ENCODE measurements around the gene RFX2. TPM values are rescaled to one million over a fixed set of nuclear protein-coding genes. Genes with fewer than 3 reads are reported as not detected.

The RFX2 gene
- total RNA-seq, 1 donor from 2014 or later: 18.0 TPM

DNA sequence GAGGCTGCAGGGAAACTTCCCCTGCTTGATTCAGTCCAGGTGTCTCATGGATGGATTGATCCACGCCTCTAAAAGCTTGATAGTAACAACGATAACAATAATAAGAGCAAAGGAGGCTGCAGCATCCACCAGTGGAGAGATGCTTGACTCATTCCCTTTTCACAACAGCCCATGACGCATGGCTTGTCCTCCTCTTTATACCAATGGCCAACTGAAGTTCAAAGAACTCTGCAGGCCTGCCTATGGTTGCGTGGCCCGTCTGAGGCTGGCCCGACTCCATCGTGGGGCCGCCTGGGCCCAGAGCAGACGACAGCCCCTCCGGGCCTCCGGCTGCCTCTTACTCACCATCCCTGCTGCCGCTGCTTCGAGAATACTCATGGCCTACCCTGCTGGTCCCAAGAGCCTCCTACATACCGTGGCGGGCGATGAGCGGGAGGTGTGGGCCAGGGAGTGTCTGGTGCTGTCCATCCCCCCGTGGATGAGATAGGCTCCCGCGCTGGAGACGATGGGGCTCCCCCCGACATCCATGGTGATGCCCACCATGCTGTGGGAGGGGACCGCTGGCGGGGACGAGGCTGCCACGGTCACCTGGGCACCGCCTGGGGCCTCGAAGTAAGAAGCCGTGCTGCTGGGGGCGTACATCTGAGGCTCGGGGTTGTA, 70.6 kb downstream of the RFX2 start:
- H3K4me1 Mint-ChIP-seq (ENCODE audit: unreplicated experiment): no peaks in the 10 kb centered on the region
- no peak overlapping the region for H3K27ac Mint-ChIP-seq
- peaks cover 3% of the 10 kb centered on the region for H3K36me3 Mint-ChIP-seq
- H3K27me3 Mint-ChIP-seq: no peaks in the 10 kb centered on the region
- peak; percentile 68 for DNase-seq (ENCODE audit: extremely low spot score, unreplicated experiment)
- H3K9me3 Mint-ChIP-seq: no peaks in the 10 kb centered on the region
- TF ChIP-seq, protein P1, sequence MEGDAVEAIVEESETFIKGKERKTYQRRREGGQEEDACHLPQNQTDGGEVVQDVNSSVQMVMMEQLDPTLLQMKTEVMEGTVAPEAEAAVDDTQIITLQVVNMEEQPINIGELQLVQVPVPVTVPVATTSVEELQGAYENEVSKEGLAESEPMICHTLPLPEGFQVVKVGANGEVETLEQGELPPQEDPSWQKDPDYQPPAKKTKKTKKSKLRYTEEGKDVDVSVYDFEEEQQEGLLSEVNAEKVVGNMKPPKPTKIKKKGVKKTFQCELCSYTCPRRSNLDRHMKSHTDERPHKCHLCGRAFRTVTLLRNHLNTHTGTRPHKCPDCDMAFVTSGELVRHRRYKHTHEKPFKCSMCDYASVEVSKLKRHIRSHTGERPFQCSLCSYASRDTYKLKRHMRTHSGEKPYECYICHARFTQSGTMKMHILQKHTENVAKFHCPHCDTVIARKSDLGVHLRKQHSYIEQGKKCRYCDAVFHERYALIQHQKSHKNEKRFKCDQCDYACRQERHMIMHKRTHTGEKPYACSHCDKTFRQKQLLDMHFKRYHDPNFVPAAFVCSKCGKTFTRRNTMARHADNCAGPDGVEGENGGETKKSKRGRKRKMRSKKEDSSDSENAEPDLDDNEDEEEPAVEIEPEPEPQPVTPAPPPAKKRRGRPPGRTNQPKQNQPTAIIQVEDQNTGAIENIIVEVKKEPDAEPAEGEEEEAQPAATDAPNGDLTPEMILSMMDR (conservative IDR thresholded peaks at IDR 0.05): no peak
- no peak overlapping the region for H3K4me3 Mint-ChIP-seq

DNA sequence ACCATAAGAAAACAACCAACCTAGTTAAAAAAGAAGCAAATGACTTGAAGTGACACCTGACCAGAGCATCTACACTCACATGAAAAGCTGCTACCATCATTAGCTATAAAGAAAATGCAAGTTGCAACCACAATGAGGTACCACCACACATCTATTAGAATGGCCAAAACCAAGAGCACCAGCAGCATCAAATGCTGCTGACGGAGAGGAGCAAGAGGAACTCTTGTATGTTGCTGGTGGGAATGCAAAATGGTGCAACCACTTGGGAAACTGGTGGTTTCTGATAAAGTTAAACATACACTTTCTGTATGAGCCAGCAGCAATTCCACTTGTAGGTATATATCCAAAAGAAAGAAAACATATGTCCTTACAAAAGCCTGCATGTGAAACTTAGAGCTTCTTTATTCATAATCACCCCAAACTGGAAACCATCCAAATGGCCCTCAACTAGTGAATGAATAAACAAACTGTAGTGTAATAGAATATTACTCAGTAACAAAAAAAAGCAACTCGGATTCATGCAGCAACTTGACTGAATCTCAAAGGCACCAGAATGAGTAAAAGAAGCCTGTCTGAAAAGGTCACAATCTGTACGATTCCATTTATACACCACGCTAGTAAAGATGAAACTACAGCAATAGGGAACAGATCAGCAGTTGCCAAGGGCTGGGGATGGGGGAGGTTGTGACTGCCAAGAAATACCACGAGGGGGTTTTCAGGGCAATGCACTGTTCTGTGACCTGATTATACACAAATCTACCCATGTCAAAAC, 71.5 kb downstream of the RFX2 start:
- H3K27ac Mint-ChIP-seq: no peak overlapping the region
- H3K4me3 Mint-ChIP-seq: no peak overlapping the region
- TF ChIP-seq, protein P1 (conservative IDR thresholded peaks at IDR 0.05): no peak
- H3K9me3 Mint-ChIP-seq: no peaks in the 10 kb centered on the region
- H3K36me3 Mint-ChIP-seq: peaks cover 3% of the 10 kb centered on the region
- DNase-seq (ENCODE audit: extremely low spot score, unreplicated experiment): no peak
- H3K4me1 Mint-ChIP-seq (ENCODE audit: unreplicated experiment): no peaks in the 10 kb centered on the region
- no peaks in the 10 kb centered on the region for H3K27me3 Mint-ChIP-seq

DNA sequence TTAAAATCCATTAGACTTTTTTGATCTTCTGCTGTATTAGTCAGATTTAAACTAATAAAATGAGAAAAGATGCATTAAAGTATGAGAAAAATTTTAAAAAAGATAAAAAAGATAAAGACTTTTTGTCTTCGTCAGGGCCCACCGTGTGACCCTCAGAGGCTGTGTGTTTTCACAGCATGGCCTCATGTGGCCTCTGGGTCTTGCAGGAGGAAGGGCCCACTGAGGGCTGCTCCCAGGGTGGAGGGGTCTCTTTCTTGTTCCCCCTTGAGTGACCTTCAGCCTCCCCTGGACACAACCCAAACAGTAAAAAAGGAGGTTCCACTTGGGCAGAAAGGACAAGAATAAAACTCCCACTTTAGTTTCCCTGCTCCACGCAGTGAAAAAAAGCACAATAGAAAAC, 75.3 kb downstream of the RFX2 start:
- peaks cover 3% of the 10 kb centered on the region for H3K9me3 Mint-ChIP-seq
- no peak overlapping the region for H3K27ac Mint-ChIP-seq
- no peaks in the 10 kb centered on the region for H3K27me3 Mint-ChIP-seq
- H3K4me3 Mint-ChIP-seq: no peak overlapping the region
- H3K36me3 Mint-ChIP-seq: peaks cover 4% of the 10 kb centered on the region
- TF ChIP-seq, protein P1 (conservative IDR thresholded peaks at IDR 0.05): no peak
- DNase-seq (ENCODE audit: extremely low spot score, unreplicated experiment): peak; percentile 39
- no peaks in the 10 kb centered on the region for H3K4me1 Mint-ChIP-seq (ENCODE audit: unreplicated experiment)

DNA sequence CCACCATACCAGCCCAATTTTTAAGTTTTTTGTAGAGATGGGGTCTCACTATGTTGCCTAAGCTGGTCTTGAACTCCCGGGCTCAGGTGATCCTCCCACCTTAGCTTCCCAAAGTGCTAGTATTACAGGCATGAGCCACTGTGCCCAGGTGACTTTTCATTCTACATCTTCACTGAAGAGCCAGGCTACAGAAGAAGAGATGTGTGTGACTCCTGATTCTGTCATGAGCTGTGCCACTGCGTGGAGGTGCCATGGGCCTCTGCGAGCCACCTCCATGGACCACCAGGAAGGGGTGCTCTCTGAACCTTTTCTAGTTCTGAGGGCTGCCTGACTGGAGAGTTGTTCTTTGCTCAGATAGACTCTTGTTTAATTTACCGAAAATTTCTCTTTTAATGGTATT, 75.8 kb downstream of the RFX2 start:
- TF ChIP-seq, protein P1 (conservative IDR thresholded peaks at IDR 0.05): no peak
- peaks cover 8% of the 10 kb centered on the region for H3K9me3 Mint-ChIP-seq
- peaks cover 9% of the 10 kb centered on the region for H3K36me3 Mint-ChIP-seq
- H3K4me3 Mint-ChIP-seq: no peak overlapping the region
- DNase-seq (ENCODE audit: extremely low spot score, unreplicated experiment): peak; percentile 25
- H3K4me1 Mint-ChIP-seq (ENCODE audit: unreplicated experiment): no peaks in the 10 kb centered on the region
- H3K27me3 Mint-ChIP-seq: no peaks in the 10 kb centered on the region
- H3K27ac Mint-ChIP-seq: no peak overlapping the region

DNA sequence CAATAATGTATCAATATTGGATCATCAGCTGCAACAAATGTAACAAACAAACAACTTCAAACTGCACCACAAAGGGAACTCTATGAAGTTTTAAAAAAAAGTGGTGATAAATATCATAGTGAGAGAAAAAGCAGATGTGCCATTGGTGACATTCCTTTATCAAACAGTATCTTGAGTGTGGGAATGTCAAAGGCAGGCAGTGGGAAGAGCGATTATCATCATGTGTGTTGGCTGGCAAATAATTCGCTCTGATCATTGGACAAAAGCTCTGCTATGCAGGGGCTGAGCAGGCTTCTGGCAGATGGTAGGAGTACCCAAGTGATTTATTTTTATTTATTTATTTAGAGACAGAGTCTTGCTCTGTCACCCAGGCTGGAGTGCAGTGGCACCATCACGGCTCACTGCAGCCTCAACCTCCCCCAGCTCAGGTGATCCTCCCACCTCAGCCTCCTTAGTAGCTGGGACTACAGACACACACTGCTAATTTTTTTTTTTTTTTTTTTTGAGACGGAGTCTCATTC, 76.5 kb downstream of the RFX2 start:
- no peak for DNase-seq (ENCODE audit: extremely low spot score, unreplicated experiment)
- TF ChIP-seq, protein P1 (conservative IDR thresholded peaks at IDR 0.05): no peak
- no peak overlapping the region for H3K4me3 Mint-ChIP-seq
- peaks cover 8% of the 10 kb centered on the region for H3K9me3 Mint-ChIP-seq
- no peaks in the 10 kb centered on the region for H3K4me1 Mint-ChIP-seq (ENCODE audit: unreplicated experiment)
- H3K27ac Mint-ChIP-seq: no peak overlapping the region
- H3K36me3 Mint-ChIP-seq: peaks cover 10% of the 10 kb centered on the region
- H3K27me3 Mint-ChIP-seq: no peaks in the 10 kb centered on the region
